Measurements from ENCODE around the gene UMODL1.

Gene UMODL1

GRCh38 chr21:42040411-42041180 lies 30.5 kb upstream of the UMODL1 start:
- DNase-seq: no peak
- Mint-ChIP-seq H3K4me1 (peaks cover 22% of the 10 kb centered on the region), H3K9me3 (peaks cover 28% of the 10 kb centered on the region), H3K27me3 (ENCODE audit: low read depth, poor library complexity) (peaks cover 10% of the 10 kb centered on the region), H3K27ac (no peak overlapping the region), H3K36me3 (ENCODE audit: low read depth) (peaks cover 4% of the 10 kb centered on the region), H3K4me3 (no peak overlapping the region)
- no peak for TF ChIP-seq CTCF (IDR thresholded peaks at IDR 0.05)

GRCh38 chr21:42041246-42041645 lies 29.9 kb upstream of the UMODL1 start:
- no peak for DNase-seq
- H3K27me3 Mint-ChIP-seq (ENCODE audit: low read depth, poor library complexity): peaks cover 13% of the 10 kb centered on the region
- peaks cover 22% of the 10 kb centered on the region for H3K4me1 Mint-ChIP-seq
- peaks cover 4% of the 10 kb centered on the region for H3K36me3 Mint-ChIP-seq (ENCODE audit: low read depth)
- H3K4me3 Mint-ChIP-seq: no peak overlapping the region
- H3K27ac Mint-ChIP-seq: peak overlapping the region; percentile 57
- H3K9me3 Mint-ChIP-seq: peaks cover 21% of the 10 kb centered on the region
- no peak for TF ChIP-seq CTCF (IDR thresholded peaks at IDR 0.05)

GRCh38 chr21:42041711-42042110 lies 29.4 kb upstream of the UMODL1 start:
- no peak for DNase-seq
- peaks cover 17% of the 10 kb centered on the region for H3K9me3 Mint-ChIP-seq
- H3K27ac Mint-ChIP-seq: peak overlapping the region; percentile 57
- H3K4me1 Mint-ChIP-seq: peaks cover 22% of the 10 kb centered on the region
- H3K36me3 Mint-ChIP-seq (ENCODE audit: low read depth): peaks cover 4% of the 10 kb centered on the region
- TF ChIP-seq CTCF (IDR thresholded peaks at IDR 0.05): no peak
- H3K27me3 Mint-ChIP-seq (ENCODE audit: low read depth, poor library complexity): peaks cover 13% of the 10 kb centered on the region
- no peak overlapping the region for H3K4me3 Mint-ChIP-seq

GRCh38 chr21:42042651-42043050 lies 28.5 kb upstream of the UMODL1 start:
- Mint-ChIP-seq H3K4me3 (no peak overlapping the region), H3K36me3 (ENCODE audit: low read depth) (peaks cover 4% of the 10 kb centered on the region), H3K4me1 (peaks cover 19% of the 10 kb centered on the region), H3K9me3 (peaks cover 14% of the 10 kb centered on the region), H3K27ac (no peak overlapping the region), H3K27me3 (ENCODE audit: low read depth, poor library complexity) (peaks cover 19% of the 10 kb centered on the region)
- DNase-seq: no peak
- no peak for TF ChIP-seq CTCF (IDR thresholded peaks at IDR 0.05)

GRCh38 chr21:42043201-42043895 lies 27.8 kb upstream of the UMODL1 start:
- Mint-ChIP-seq H3K4me1 (peaks cover 17% of the 10 kb centered on the region), H3K27me3 (ENCODE audit: low read depth, poor library complexity) (peaks cover 22% of the 10 kb centered on the region), H3K27ac (peak overlapping the region; percentile 51)

More at GRCh38 chr21:42043201-42043895, 27.8 kb upstream of the UMODL1 start:
- peaks cover 4% of the 10 kb centered on the region for H3K36me3 Mint-ChIP-seq (ENCODE audit: low read depth)
- no peak for TF ChIP-seq CTCF (IDR thresholded peaks at IDR 0.05)
- peaks cover 10% of the 10 kb centered on the region for H3K9me3 Mint-ChIP-seq
- no peak overlapping the region for H3K4me3 Mint-ChIP-seq
- DNase-seq: no peak
